Right lung (tissue), 10 donors: ENCODE results near the gene IGFBPL1. TPM values are rescaled to one million over a fixed set of nuclear protein-coding genes. Genes with fewer than 3 reads are reported as not detected.
"Not testable (repeated sequence)": the region's sequence is repeated elsewhere in the genome, so short reads cannot be mapped to it uniquely, and the experiment has no call there.

Source experiments
- DNase-seq, 2 donors: peaks; one replicate each; pipeline ENCODE4 v3.0.0-alpha.2; 2013
- long read RNA-seq, 8 donors: transcript quantifications; one replicate each; lab custom pipeline, GENCODE V29; 2026
- polyA plus RNA-seq, 5 donors: library from polyadenylated mRNA; unstranded; fragments of 120-200 nt; gene quantifications; one replicate each; pipeline versions ENCODE4 v1.2.1 to v1.2.3, GENCODE V29; 2013; ENCODE audit warnings: inconsistent platforms in 1 of 5, low replicate concordance in 1 of 5; ENCODE audit not compliant: insufficient read length in 5 of 5, insufficient read depth in 1 of 5

IGFBPL1 gene, protein sequence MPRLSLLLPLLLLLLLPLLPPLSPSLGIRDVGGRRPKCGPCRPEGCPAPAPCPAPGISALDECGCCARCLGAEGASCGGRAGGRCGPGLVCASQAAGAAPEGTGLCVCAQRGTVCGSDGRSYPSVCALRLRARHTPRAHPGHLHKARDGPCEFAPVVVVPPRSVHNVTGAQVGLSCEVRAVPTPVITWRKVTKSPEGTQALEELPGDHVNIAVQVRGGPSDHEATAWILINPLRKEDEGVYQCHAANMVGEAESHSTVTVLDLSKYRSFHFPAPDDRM
- polyA plus RNA-seq = 1 to 10 TPM; 1.1 to 2.3 (median 1.3) TPM
- long read RNA-seq, donor 1, partial matches to known transcripts = 0 of 3 reads
- long read RNA-seq, donor 1, other reads (novel, unspliced or antisense) = 0 of 3 reads
- long read RNA-seq, donor 2 = 0 reads
- long read RNA-seq, donor 3 = 0 reads
- long read RNA-seq, donor 4, partial matches to known transcripts = 0 of 1 reads
- long read RNA-seq, donor 4, other reads (novel, unspliced or antisense) = 0 of 1 reads
- long read RNA-seq, donor 5, partial matches to known transcripts = 0 of 1 reads
- long read RNA-seq, donor 5, other reads (novel, unspliced or antisense) = 0 of 1 reads
- long read RNA-seq, donor 6, partial matches to known transcripts = 0 of 1 reads
- long read RNA-seq, donor 6, other reads (novel, unspliced or antisense) = 0 of 1 reads
- long read RNA-seq, donor 7 = 0 reads
- long read RNA-seq, donor 8, partial matches to known transcripts = 0 of 2 reads
- long read RNA-seq, donor 8, other reads (novel, unspliced or antisense) = 0 of 2 reads

DNA sequence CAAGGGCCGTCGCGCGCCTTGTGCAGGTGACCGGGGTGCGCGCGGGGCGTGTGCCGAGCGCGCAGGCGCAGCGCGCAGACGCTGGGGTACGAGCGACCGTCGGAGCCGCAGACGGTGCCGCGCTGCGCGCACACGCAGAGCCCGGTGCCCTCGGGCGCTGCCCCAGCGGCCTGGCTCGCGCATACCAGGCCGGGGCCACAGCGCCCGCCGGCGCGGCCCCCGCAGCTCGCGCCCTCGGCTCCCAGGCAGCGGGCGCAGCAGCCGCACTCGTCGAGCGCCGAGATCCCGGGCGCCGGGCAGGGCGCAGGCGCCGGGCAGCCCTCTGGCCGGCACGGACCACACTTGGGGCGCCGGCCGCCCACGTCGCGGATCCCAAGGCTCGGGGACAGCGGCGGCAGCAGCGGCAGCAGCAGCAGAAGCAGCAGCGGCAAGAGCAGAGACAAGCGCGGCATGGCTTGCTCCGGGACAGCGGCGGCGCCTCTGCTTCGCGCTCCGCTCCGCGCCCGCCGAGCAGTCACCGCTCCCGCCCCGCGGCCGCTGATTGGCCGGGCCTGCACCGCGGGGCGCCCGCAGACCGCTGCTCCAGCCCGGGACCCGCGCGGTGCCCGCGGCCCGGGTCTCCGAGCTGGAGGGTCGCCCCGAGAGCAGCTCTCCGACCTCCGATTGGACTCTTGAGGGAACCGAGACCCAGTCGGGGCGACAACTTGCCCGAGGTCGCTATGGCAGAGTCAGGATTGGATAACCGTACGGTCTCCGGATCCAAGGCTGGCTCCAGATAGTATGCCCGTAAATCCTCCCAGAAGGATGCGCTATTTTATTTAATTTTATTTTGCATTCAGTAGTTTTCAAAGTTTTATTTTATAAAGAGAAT, at the start of gene IGFBPL1:
TSS of gene IGFBPL1 (minus strand) at position 482 of the 871 bp plus-strand sequence. CDS start at position 452, 30 bp downstream.
- no peak for DNase-seq

DNA sequence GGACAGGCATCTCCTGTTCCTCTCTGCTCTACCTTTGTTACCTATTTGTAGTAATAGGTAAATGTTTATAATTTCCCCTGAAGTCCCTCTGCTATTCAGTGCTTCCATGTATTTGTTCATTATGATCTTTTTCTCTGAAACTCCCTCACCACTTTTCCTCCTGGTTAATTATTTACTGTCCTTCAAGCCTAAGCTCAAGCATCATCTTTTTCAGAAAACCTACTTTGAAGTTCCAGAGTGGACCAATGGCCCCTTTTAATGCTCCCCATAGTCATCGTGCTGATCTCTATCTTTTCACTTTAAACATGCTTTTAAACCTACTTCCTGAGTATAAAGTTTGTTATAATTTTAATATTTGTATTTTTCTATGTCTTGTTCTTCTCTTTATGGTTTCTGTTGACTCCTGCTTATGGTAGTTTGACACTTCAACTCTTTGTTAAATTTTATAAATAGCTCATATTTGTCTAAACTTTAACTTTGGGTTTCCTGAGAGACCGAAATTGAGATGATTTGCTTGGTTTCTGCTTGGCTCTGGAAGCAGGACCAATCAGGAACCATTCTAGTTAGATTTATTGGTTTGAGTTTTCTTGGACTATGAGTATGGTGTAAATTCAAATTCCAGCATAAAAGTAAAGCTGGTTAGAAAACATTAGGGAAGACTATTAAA, 48.5 kb upstream of the IGFBPL1 start:
- DNase-seq = not testable (repeated sequence)

DNA sequence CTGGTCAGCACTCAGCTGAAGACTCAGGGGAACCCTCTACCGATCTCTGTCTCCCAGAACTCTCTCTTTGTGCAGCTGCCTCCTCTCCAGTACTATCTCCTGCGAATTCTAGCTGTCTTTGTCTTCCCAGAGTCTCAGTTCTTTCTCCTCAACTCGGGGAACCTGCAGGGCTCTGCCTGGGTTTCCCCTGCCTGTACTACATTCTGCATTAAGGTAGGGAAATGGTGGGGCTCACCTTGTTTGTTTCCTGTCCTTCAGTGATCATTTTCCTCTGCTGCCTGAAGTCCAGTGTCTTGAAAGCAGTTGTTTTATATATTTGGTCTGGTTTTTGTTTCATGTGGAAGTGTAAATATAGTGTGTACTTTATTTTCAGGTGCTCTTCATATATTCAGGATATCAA, 43.1 kb upstream of the IGFBPL1 start:
- DNase-seq = no peak

DNA sequence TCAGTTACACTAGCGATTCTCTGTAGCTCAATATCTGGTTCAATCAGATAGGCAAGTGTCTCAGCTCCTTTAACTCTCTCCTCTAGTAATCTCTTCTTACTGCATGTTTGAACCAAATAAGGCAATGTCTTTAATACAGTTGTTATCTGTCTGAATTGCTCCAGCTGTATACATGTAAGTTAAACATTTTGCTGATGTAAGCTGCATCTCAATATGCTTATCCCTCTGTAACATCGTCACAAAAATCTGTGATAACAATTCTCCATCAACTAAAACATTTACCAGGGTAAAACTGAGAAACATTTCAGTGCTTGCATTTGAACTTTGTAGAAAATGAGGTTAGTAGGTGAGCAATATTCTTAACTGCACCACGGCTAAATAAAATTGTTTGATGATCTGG, 29.6 kb upstream of the IGFBPL1 start:
- no peak for DNase-seq

DNA sequence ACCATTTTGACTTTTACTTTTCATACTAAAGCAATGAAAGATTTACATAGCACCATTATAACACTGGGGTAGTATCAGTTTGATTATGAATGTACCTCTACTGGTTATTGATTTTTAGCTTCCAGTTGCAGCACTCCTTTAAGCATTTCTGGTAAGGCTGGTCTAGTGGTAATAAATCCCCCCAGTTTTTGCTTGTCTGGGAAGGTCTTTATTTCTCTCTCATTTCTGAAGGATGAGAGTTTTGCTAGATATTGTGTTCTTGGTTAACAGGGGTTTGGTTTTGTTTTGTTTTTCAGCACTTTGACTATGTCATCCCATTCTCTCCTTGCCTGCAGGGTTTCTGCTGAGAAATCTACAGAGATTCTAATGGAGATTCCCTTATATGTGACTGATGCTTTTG, 26.9 kb upstream of the IGFBPL1 start:
- DNase-seq = no peak

DNA sequence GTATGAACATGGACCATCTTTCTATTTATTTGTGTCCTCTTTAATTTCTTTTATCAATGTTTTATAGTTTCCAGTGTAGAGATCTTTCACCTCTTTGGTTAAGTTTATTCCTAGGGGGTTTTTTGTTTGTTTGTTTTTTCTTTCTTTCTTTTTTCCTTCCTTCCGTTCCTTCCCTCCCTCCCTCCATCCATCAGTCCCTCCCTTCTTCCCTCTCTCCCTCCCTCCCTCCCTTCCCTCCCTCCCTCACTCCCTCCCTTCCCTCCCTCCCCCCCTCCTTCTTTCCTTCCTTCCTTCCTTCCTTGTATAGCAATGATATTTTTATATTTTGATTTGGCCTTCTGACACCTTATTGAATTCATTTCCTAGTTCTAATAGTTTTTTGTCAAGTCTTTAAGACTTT, 23.4 kb upstream of the IGFBPL1 start:
- no peak for DNase-seq

DNA sequence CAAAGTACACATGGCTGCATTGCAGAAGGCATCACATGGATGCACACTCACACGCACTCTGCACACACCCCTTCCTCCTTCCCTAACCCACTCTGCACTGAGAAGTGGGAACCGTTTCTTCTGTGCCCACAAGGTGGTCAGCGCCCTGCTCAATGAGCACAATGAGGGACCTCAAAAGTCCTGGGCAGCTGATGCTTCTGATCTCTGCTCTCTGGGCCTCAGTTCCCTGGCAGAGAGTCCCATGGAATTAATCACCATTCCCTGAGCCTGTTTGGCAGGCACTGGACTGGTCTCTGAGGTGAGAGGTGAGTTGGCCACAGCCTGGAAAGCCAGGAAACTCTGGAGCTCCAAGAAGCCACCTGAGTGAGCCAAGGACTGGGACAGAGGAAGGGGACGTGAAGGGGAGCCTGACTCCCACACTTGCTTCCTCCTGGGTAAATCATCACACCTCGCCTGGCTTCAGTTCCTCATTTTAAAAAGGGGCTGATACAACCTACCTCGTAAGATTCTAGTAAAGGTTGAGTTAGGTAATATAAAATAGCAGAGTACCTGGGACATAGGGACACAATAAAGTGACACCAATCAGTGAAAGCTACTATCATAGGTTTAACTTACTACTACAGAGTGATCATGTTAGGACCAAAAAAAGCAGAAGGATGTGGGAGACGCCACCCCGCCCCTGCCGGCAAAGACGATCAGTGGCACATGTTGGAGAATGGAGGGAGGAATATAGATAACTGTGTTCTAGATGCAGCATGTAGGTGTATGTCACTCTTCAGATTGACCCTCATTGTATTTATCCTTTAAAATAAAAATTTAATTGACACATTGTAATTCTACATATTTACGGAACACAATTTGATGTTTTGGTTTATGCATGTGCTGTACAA, 21.1 kb upstream of the IGFBPL1 start:
- DNase-seq = no peak

DNA sequence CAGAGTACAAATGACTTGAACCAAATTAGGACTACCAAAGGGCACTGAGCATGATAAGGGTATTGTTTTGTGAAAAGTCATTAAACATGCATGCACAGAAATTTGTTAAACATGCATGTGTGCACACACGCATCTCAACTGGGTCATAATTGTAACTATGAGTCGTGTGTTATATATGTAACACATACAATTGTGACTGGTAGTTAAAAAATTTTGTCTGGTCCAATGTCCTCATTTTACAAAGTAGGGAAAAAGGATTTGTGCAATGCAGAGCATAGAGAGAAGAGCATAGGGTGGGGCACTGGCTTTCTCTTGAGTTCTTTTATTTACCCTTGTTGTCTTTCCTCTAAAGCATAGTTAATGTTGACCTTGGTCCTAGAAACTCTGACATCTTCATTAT, 19.3 kb upstream of the IGFBPL1 start:
- DNase-seq = no peak

DNA sequence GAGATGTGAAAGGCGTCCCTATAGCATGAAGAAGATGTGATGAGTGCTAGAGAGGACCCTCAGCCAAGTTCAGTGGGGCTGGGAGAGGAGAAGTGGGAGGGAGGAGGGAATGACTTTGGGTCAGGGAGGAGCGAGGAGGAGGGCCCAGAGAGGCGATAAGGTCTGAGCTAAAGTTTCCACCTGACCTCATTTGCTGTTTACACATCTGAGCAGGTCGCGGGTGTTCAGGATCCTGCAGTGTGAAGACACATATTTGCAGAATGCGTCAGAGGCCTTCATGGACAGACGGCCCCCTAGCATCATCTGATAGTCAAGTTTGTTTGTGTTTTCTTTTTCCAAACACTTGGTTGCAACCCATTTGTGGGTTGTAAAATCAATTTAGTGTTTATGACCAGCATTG, 18.9 kb upstream of the IGFBPL1 start:
- no peak for DNase-seq

DNA sequence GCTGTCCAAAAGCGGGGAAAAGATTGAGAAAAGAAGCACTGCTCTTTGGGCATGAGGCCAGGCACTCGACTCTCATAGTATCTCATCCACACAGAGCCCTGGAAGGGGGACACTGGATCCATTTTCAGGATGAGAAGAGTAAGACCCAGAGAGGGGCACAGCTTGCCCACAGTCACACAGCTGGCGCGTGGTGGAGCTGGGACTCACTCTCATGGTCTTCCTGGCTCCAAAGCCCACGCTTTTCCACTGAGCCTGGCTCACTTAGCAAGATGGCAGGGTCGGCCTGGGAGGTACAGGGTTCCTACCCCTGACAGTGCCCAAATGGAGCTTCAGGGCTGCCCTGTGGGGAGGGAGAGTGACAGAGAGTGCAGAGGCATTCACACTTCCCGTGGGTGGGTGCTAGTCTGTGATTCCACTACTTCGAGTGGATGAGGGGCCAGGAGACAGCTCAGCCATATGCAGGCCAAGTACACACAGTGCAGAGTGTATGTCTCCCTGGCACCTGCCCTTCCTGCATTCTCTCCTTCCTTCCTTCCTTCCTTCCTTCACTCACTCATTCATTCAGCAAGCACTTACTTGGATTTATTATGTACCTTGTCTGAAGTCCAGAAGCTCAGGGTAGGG, 18.3 kb upstream of the IGFBPL1 start:
- no peak for DNase-seq

DNA sequence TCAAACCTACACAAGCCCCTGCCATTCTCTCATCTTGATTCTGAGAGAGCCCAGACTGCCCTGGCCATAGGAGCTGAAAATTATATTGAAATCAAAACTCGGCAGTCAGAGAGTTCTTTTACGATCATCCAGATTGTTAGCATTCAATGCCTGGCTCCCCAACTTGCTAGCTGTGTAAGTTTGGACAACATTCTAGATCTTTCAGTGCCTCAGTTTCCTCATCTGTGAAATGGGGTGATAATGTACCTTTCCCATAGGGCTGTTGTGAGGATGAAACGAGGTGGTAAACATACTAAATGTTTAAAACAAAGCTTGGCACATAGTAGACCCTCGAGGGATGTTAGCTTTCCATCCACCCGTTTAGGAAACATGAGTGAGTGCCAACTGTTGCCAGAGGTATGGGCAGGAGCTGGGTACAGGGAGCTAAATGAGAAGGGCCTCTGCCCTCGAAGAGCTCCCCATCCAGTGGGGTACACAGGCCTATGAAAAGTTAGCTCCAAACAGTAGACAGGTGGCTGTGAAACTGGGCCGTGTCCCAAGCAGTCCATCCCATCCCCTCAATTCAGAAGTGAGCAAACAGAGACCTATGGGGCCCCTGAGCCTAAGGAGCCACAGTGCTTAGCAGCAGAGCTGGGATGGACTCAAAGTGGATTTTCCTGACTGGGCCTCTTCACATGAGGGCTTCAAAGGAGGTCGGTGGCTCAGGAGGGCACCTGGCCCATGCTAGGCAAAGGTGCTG, 17.3 kb upstream of the IGFBPL1 start:
- DNase-seq = no peak

DNA sequence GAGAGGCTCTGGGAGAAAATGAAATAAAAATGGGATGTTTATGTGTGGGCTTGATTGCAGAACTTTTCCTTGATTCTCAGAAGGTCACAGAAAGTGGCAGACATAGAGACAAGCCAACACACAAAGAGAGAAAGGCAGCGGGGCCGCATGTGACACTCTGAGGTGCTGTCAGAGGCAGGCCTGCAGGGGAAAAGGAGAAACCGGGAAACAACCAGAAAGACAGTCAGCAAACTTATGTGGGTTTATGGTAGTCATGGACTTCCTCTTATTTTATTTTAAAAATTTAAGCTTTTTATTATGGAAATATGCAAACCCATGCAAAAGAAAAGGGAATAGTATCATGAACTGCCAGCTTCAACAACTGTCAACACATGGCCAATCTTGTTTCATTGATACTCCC, 16.3 kb upstream of the IGFBPL1 start:
- DNase-seq = no peak

DNA sequence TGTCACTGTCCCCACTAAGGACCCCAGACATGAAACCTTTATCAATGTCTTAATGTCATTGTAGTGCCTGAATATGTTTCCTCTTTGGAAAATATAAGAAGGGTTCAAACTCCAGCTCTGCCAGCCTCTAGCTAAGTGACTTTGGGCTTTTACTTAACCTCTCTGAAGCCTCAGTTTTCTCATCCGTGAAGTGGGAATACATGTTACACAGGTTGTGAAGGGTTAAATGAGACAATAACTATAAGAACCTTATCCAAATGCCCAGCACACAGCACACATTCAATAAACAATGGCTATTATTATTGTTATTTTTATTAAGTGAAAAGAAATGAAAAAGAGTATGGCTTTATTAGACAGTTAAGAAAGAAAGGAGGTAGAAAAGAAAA, 15.7 kb upstream of the IGFBPL1 start:
- DNase-seq = no peak

DNA sequence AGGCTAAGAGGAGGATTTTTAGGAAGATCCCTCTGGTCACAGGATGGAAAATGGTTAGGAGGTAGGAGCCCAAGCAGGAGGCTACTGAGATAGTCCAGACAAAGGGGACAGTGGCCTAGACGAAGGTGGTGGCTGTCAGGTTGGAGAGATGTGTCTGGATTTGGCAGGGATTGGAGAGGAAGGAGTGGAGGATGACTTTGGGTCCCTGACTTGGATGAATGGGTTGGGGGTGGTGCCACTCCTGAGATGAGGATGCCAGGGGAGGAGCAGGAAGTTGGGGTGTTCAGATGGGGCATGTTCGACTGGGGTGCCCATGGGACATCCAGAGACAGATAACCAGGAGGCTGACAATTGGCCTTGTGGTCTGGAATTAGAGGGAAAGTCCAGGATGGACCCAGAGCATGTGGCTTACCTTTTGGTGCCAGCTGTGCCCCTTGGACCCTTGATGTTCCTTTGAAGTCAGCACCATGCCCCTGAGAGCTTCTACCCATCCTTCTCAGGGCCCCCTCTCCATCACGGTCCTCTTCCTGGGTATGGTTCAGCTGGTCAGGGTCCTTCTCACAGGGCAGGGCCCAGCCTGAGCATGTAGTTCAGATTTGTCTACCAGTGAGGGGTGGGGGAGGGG, 15.1 kb upstream of the IGFBPL1 start:
- no peak for DNase-seq

DNA sequence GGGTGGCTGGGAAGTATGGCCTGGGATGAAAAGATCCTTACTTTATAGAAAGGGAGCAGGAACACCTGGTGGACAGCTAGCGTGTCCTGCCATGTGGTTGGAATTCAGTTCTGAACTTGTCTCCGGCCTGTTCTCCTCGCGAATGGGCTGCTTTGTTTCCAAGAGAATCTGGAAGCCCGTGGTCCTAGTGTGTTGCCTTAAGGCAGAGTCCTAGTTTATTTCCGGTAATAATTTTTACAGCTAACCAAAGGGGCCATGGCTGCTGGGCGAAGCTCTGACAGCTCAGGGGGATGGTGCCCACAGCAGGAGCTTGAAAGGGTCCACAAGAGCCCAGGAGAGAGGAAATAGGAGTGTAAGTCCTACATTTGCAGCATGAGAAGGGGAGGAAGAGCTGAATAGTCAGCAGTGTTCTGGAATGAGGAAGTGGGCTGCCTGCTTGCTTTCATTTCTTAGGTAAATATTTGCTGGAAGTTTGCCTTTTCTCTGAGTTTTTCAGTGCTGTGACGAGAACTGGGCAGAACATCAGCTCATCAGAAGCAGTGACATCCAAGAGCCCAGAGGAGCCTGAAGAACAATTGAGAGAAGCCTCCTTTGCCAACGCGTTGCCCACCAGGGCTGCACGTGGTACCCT, 13.1 kb upstream of the IGFBPL1 start:
- peak in 1 of 2 donors; percentile 34 for DNase-seq

DNA sequence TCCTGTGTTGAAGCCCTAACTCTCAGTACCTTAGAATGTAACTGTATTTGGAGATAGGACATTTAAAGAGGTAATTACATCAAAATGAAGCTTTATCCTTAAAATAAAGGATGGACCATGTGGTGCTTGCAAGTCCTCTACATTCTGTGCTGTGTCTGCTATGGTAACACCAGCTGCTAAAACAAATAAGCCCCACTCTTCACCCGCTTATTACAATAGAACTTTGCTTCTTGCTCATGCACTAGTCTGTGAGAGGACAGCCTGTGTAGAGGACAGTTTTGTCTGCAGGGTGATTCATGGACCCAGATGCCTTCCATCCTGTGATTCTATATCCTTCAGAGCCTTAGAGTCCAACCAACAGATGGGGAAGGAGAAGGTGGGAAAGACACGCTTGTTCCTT, 12.5 kb upstream of the IGFBPL1 start:
- DNase-seq = no peak

DNA sequence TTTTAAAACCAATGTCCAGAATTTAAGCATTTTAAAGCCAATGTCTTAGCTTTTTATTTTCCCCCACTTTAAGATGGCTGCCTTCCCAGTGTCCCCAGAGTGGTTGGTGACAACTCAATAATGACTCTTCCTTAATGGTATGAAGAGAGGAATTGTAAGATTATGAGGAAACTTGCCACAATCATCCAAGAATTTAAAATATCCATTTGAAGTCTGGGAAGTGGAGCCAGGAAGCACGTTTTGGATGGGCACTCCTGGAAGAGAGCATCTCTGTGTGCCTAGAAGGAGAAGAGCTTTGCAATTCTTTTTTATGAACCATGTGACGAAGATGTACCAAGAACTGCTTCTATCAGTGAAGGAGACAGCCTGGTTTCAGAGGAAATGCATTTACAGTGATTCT, 11.3 kb upstream of the IGFBPL1 start:
- DNase-seq = no peak

DNA sequence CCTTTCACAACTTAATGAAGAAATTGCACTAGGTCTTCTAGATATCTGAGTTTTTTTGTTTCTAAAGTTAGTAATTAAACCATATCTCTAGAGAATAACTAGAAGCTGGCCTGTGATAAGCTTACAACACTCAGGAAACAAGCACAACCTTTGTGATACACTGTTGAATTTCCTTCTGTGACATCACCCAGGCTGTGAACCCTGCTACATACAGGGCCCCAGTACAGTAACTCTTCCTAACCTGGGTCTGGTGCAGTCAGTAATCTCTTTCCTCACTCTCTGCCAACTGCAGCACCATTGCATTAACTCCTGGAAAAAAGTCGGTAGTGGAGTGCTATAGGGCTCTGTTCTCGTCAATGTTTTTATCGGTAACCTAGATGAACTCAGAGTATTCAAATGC, 10.6 kb upstream of the IGFBPL1 start:
- no peak for DNase-seq
